PC-3 (cell line): ENCODE results near the gene JAKMIP1. TPM values are rescaled to one million over a fixed set of nuclear protein-coding genes. Genes with fewer than 3 reads are reported as not detected.

Experiments
- ATAC-seq: fragments of 200-7000 bp; cut with Tn5 transposase; 2 replicates; pipeline ENCODE4 v1.9.1; 2020; ENCODE audit warnings: mild to moderate bottlenecking, moderate library complexity
- BruUV-seq: library from RNA; stranded (reverse); fragments of 400-500 nt; replicated peaks from 2 replicates; lab custom pipeline; 2021; lab: Mats Ljungman, UMichigan
- CTCF ChIA-PET: fragments of 300-600 bp; sonication (Branson Sonifier 250); formaldehyde crosslinking; loops from one replicate; lab custom pipeline; 2022; ENCODE audit warnings: antibody characterized with exemption; lab: Charles Lee
- POLR2A ChIA-PET: fragments of 300-600 bp; sonication (Branson Sonifier 250); formaldehyde crosslinking; loops from one replicate; lab custom pipeline; 2022; ENCODE audit warnings: antibody characterized with exemption; ENCODE audit not compliant: unreplicated experiment; lab: Charles Lee
- DNase-seq: peaks from one replicate; pipeline ENCODE4 v3.0.0-alpha.2; 2015
- H2AFZ ChIP-seq: fragments of 300-600 bp; sonication (generic); 2 replicates; pipeline ENCODE4 v1.6.0; 2016; ENCODE audit warnings: antibody characterized with exemption, low read length
- H3F3A ChIP-seq: fragments of 300-600 bp; sonication (generic); one replicate; pipeline ENCODE4 v1.6.0; 2017; ENCODE audit warnings: antibody characterized with exemption, low read length, control low read depth, mild to moderate bottlenecking; ENCODE audit not compliant: unreplicated experiment
- H3K27ac ChIP-seq: fragments of 300-600 bp; sonication (generic); 2 replicates; pipeline ENCODE4 v1.5.1; 2016; ENCODE audit warnings: mild to moderate bottlenecking, low read length
- H3K27me3 ChIP-seq: fragments of 300-600 bp; sonication (generic); 2 replicates; pipeline ENCODE4 v1.6.1; 2016; ENCODE audit warnings: low read length, mixed read lengths
- H3K36me3 ChIP-seq: fragments of 300-600 bp; sonication (generic); 2 replicates; pipeline ENCODE4 v1.6.1; 2016; ENCODE audit warnings: low read depth, mixed run types, low read length, mixed read lengths
- H3K4me1 ChIP-seq: fragments of 300-600 bp; sonication (generic); 2 replicates; pipeline ENCODE4 v1.5.1; 2016; ENCODE audit warnings: low read length; ENCODE audit not compliant: insufficient read depth
- H3K4me2 ChIP-seq: fragments of 300-600 bp; sonication (generic); 2 replicates; pipeline ENCODE4 v1.6.0; 2016; ENCODE audit warnings: low read length
- H3K4me3 ChIP-seq: fragments of 300-600 bp; sonication (generic); 2 replicates; pipeline ENCODE4 v1.5.1; 2016; ENCODE audit warnings: mild to moderate bottlenecking, low read length, mixed read lengths
- H3K79me2 ChIP-seq: fragments of 300-600 bp; sonication (generic); 2 replicates; pipeline ENCODE4 v1.6.1; 2017; ENCODE audit warnings: low read length, mixed read lengths
- H3K9ac ChIP-seq: fragments of 300-600 bp; sonication (generic); 2 replicates; pipeline ENCODE4 v1.6.0; 2016; ENCODE audit warnings: mild to moderate bottlenecking, low read length
- H3K9me2 ChIP-seq: fragments of 300-600 bp; sonication (generic); replicated peaks from 2 replicates; pipeline ENCODE4 v1.6.1; 2016; ENCODE audit warnings: mixed run types, low read length, mixed read lengths
- H3K9me3 ChIP-seq: fragments of 300-600 bp; sonication (generic); 2 replicates; pipeline ENCODE4 v1.6.1; 2016; ENCODE audit warnings: low read length, mixed read lengths
- H4K20me1 ChIP-seq: fragments of 300-600 bp; sonication (generic); 2 replicates; pipeline ENCODE4 v1.6.1; 2016; ENCODE audit warnings: low read length, mixed read lengths
- EZH2 ChIP-seq: fragments of 300-600 bp; sonication (generic); IDR thresholded peaks from one replicate; pipeline ENCODE4 v1.6.1; 2017; ENCODE audit warnings: antibody characterized with exemption, mild to moderate bottlenecking, low read length; ENCODE audit not compliant: unreplicated experiment
- EZH2phosphoT487 ChIP-seq: fragments of 300-600 bp; sonication (generic); IDR thresholded peaks from 2 replicates; pipeline ENCODE4 v1.6.1; 2018; ENCODE audit warnings: mild to moderate bottlenecking, antibody characterized with exemption, low read length, borderline replicate concordance
- intact Hi-C: fragments of 100-400 bp; cut with micrococcal nuclease; formaldehyde crosslinking; loops from 2 replicates; pipeline ENCODE4 v1.9.0; 2023
- total RNA-seq: library from RNA; depleted of rRNA; stranded (reverse); fragments of >200 nt; gene quantifications from 2 replicates; pipeline ENCODE4 v1.2.3, GENCODE V29; 2014
- TF ChIP-seq, protein P1 (sequence below): fragments of 300-600 bp; sonication (generic); conservative IDR thresholded peaks from 2 replicates; pipeline ENCODE4 v1.5.1; 2017; ENCODE audit warnings: antibody characterized with exemption, low read depth, mild to moderate bottlenecking, low read length

The JAKMIP1 gene
- total RNA-seq, 1 experiment from 2014 or later = 0.04 TPM

DNA sequence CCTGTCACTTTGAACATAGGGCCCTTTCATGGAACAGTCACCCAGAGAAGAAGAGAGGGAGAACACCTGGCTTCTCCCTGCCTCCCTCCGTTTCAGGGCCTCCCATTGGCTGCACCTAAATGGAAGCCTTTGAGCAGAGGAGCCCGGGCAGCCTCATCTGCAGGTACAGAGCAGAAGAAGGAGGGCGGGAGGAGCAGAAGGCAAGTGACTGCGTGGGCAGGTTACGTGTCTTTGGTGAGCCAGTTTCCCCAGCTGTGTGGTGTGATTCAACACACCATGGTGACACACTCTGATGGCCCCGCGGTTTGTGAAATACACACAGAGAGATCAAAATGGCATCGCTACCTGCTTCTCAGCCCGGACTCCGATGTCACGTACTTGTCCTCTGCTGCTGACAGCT lies 182.5 kb downstream of the JAKMIP1 start:
- ATAC-seq = no peak
- CTCF ChIA-PET = no interaction called here

GRCh38 chr4:6017030-6017429 lies 183.3 kb downstream of the JAKMIP1 start:
- CTCF ChIA-PET = no interaction called here
- Histone ChIP-seq H3K27ac (no peak overlapping the region), H3K9me3 (no peaks in the 10 kb centered on the region), H3F3A (no peaks in the 10 kb centered on the region), H3K9me2 (no peaks in the 10 kb centered on the region), H3K27me3 (peaks cover 15% of the 10 kb centered on the region), H3K4me3 (no peak overlapping the region), H3K9ac (no peak overlapping the region), H2AFZ (no peak overlapping the region), H3K4me2 (no peak overlapping the region), H3K79me2 (no peaks in the 10 kb centered on the region), H3K36me3 (no peaks in the 10 kb centered on the region), H4K20me1 (no peaks in the 10 kb centered on the region), H3K4me1 (no peaks in the 10 kb centered on the region)
- ATAC-seq (no peak), DNase-seq (no peak)
- TF ChIP-seq, protein P1, sequence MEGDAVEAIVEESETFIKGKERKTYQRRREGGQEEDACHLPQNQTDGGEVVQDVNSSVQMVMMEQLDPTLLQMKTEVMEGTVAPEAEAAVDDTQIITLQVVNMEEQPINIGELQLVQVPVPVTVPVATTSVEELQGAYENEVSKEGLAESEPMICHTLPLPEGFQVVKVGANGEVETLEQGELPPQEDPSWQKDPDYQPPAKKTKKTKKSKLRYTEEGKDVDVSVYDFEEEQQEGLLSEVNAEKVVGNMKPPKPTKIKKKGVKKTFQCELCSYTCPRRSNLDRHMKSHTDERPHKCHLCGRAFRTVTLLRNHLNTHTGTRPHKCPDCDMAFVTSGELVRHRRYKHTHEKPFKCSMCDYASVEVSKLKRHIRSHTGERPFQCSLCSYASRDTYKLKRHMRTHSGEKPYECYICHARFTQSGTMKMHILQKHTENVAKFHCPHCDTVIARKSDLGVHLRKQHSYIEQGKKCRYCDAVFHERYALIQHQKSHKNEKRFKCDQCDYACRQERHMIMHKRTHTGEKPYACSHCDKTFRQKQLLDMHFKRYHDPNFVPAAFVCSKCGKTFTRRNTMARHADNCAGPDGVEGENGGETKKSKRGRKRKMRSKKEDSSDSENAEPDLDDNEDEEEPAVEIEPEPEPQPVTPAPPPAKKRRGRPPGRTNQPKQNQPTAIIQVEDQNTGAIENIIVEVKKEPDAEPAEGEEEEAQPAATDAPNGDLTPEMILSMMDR = no peak
- TF ChIP-seq EZH2 (no peak), EZH2phosphoT487 (no peak)
- POLR2A ChIA-PET = no interaction called here
- BruUV-seq = no TSS peak
- intact Hi-C loops = no loop called here

More for the DNA sequence above, 182.5 kb downstream of the JAKMIP1 start:
- no peaks in the 10 kb centered on the region for H3K36me3 ChIP-seq
- intact Hi-C loops = no loop called here
- no peaks in the 10 kb centered on the region for H3K4me1 ChIP-seq
- H3K9me3 ChIP-seq = no peaks in the 10 kb centered on the region
- H3K27me3 ChIP-seq = peaks cover 23% of the 10 kb centered on the region
- H3K9ac ChIP-seq = no peak overlapping the region
- no peaks in the 10 kb centered on the region for H3F3A ChIP-seq
- H3K4me3 ChIP-seq = no peak overlapping the region
- TF ChIP-seq EZH2phosphoT487 (no peak), EZH2 (no peak)
- TF ChIP-seq, protein P1 = no peak
- H3K4me2 ChIP-seq = no peak overlapping the region
- H3K79me2 ChIP-seq = no peaks in the 10 kb centered on the region
- H3K27ac ChIP-seq = no peak overlapping the region
- DNase-seq = no peak
- POLR2A ChIA-PET = no interaction called here
- no peaks in the 10 kb centered on the region for H4K20me1 ChIP-seq
- no peak overlapping the region for H2AFZ ChIP-seq
- BruUV-seq = no TSS peak
- no peaks in the 10 kb centered on the region for H3K9me2 ChIP-seq

- intact Hi-C loops = no loop called here
- H3K79me2 ChIP-seq = no peaks in the 10 kb centered on the region
- H3K36me3 ChIP-seq = no peaks in the 10 kb centered on the region
- ChIA-PET POLR2A (no interaction called here), CTCF (no interaction called here)
- no TSS peak for BruUV-seq
- H3K9ac ChIP-seq = no peak overlapping the region
- H4K20me1 ChIP-seq = no peaks in the 10 kb centered on the region
- no peak overlapping the region for H3K4me3 ChIP-seq
- no peak overlapping the region for H3K27ac ChIP-seq
- H3K9me3 ChIP-seq = no peaks in the 10 kb centered on the region
- no peak overlapping the region for H3K4me2 ChIP-seq
- DNase-seq = no peak
- H3K4me1 ChIP-seq = no peaks in the 10 kb centered on the region
- no peak overlapping the region for H2AFZ ChIP-seq
- H3F3A ChIP-seq = no peaks in the 10 kb centered on the region
- H3K9me2 ChIP-seq = no peaks in the 10 kb centered on the region
- TF ChIP-seq EZH2 (no peak), EZH2phosphoT487 (no peak)
- peaks cover 26% of the 10 kb centered on the region for H3K27me3 ChIP-seq
- ATAC-seq = no peak
These were observed 186.8 kb downstream of the JAKMIP1 start for GRCh38 chr4:6013564-6013963.
